Astrocyte (in vitro differentiated cells and primary cell): ENCODE results near the gene CLCN6. TPM values are rescaled to one million over a fixed set of nuclear protein-coding genes. Genes with fewer than 3 reads are reported as not detected.

Experiments used
- DNase-seq: peaks from one replicate; pipeline ENCODE4 v3.0.0-alpha.2; 2010; ENCODE audit warnings: low read depth
- FAIRE-seq: peaks from 2 replicates; lab custom pipeline; 2011; peaks lifted over from hg19 to GRCh38; lab: Jason Lieb, UNC
- H2AFZ ChIP-seq: 2 replicates; pipeline ENCODE4 v1.6.0; 2012; ENCODE audit warnings: low read depth, low read length, inconsistent platforms
- H3K27ac ChIP-seq: 2 replicates; pipeline ENCODE4 v1.5.1; 2011; ENCODE audit warnings: low read depth, low read length, inconsistent platforms
- H3K27me3 ChIP-seq: 2 replicates; pipeline ENCODE4 v1.6.0; 2011; ENCODE audit warnings: low read length, inconsistent platforms; ENCODE audit not compliant: insufficient read depth
- H3K36me3 ChIP-seq: 2 replicates; pipeline ENCODE4 v1.5.1; 2011; ENCODE audit warnings: low read length, inconsistent platforms; ENCODE audit not compliant: insufficient read depth
- H3K4me1 ChIP-seq: 2 replicates; pipeline ENCODE4 v1.5.1; 2011; ENCODE audit warnings: low read length, inconsistent platforms; ENCODE audit not compliant: insufficient read depth
- H3K4me2 ChIP-seq: 2 replicates; pipeline ENCODE4 v1.6.0; 2012; ENCODE audit warnings: low read length, inconsistent platforms
- H3K4me3 ChIP-seq: 2 replicates; pipeline ENCODE4 v1.5.1; 2011; ENCODE audit warnings: low read depth, mild to moderate bottlenecking, low read length, inconsistent platforms; ENCODE audit not compliant: insufficient read depth
- H3K79me2 ChIP-seq: 2 replicates; pipeline ENCODE4 v1.6.0; 2012; ENCODE audit warnings: mild to moderate bottlenecking, low read length, inconsistent platforms; ENCODE audit not compliant: insufficient read depth
- H3K9ac ChIP-seq: 2 replicates; pipeline ENCODE4 v1.6.0; 2012; ENCODE audit warnings: mild to moderate bottlenecking, low read length, inconsistent platforms
- H3K9me3 ChIP-seq: 2 replicates; pipeline ENCODE4 v1.5.1; 2012; ENCODE audit warnings: low read depth, mild to moderate bottlenecking, low read length, inconsistent platforms; ENCODE audit not compliant: insufficient read depth
- H4K20me1 ChIP-seq: 2 replicates; pipeline ENCODE4 v1.6.0; 2012; ENCODE audit warnings: low read length, inconsistent platforms; ENCODE audit not compliant: insufficient read depth
- H3K27ac Mint-ChIP-seq: one replicate; pipeline ENCODE4 v1.8.0; 2021; ENCODE audit warnings: mild to moderate bottlenecking, mixed read lengths; ENCODE audit not compliant: unreplicated experiment
- H3K27me3 Mint-ChIP-seq: one replicate; pipeline ENCODE4 v1.8.0; 2021; ENCODE audit warnings: low read depth, mixed read lengths; ENCODE audit not compliant: unreplicated experiment
- H3K36me3 Mint-ChIP-seq: one replicate; pipeline ENCODE4 v1.8.0; 2021; ENCODE audit warnings: low read depth, mixed read lengths; ENCODE audit not compliant: unreplicated experiment
- H3K4me1 Mint-ChIP-seq: one replicate; pipeline ENCODE4 v1.8.0; 2021; ENCODE audit warnings: low read depth, mixed read lengths; ENCODE audit not compliant: unreplicated experiment
- H3K4me3 Mint-ChIP-seq: one replicate; pipeline ENCODE4 v1.8.0; 2021; ENCODE audit warnings: mild to moderate bottlenecking, moderate library complexity, mixed read lengths; ENCODE audit not compliant: unreplicated experiment
- H3K9me3 Mint-ChIP-seq: one replicate; pipeline ENCODE4 v1.8.0; 2021; ENCODE audit warnings: mild to moderate bottlenecking, mixed read lengths; ENCODE audit not compliant: unreplicated experiment
- EZH2 ChIP-seq: IDR thresholded peaks from 2 replicates; pipeline ENCODE4 v1.6.1; 2012; ENCODE audit warnings: mild to moderate bottlenecking, low read length, inconsistent platforms; ENCODE audit not compliant: insufficient read depth
- total RNA-seq: library from RNA; stranded (reverse); gene quantifications from 2 replicates; pipeline ENCODE4 v1.2.1, GENCODE V29; 2021
- TF ChIP-seq, protein P1 (sequence below): IDR thresholded peaks from 2 replicates; pipeline ENCODE4 v1.5.1; 2011; ENCODE audit warnings: low read depth, mild to moderate bottlenecking, inconsistent platforms, low read length, moderate library complexity; ENCODE audit not compliant: insufficient read depth

The CLCN6 gene
- total RNA-seq, 1 donor from 2014 or later, result 22.4 TPM

DNA sequence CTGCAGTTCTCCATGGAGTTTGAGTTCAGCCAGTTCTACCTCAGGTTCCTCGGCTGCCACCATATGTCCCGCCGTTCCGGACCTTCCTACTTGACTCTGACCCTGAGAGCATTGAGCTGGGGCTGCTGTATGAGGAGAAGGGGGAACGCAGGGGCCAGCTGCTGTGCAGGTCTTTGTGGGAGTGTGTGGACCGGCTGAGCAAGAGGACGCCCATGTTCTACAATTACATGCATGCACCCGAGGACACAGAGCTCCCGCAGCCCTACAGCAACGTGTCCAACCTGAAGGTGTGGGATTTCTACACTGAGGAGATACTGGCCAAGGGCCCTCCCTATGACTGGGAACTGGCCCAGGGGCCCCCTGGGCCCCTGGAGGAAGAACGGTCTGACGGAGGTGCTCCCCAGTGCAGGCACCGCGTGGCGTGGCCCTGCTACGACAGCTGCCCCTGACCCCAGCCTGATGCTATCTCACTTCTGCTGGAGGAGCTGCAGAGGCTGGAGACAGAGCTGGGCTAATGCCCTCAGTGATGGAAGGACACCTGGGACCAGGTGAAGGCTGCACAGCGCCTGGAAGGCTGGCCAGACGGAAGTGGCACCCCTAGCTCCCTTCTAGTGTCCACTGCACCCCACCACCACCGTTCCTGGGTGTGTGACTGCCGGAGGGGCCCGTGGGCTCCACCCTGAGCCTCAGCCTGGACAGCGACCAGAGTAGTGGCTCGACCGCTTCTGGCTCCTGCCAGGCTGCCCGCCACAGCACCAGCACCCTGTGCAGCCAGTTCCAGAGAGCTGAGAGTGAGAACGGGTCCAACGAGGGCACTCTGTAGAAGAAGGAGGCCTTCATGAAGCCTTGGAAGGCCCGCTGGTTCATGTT lies 73.6 kb downstream of the CLCN6 start:
- Histone ChIP-seq H3K9ac (no peak overlapping the region), H3K79me2 (no peaks in the 10 kb centered on the region), H3K27me3 (peaks cover 8% of the 10 kb centered on the region), H3K27ac (no peak overlapping the region), H3K4me1 (no peaks in the 10 kb centered on the region), H3K4me2 (no peak overlapping the region), H4K20me1 (no peaks in the 10 kb centered on the region), H2AFZ (no peak overlapping the region), H3K36me3 (no peaks in the 10 kb centered on the region), H3K9me3 (no peaks in the 10 kb centered on the region), H3K4me3 (no peak overlapping the region)
- no peak overlapping the region for H3K27ac Mint-ChIP-seq
- no peaks in the 10 kb centered on the region for H3K36me3 Mint-ChIP-seq
- H3K4me1 Mint-ChIP-seq, result peaks cover 4% of the 10 kb centered on the region
- FAIRE-seq (no peak), DNase-seq (no peak)
- TF ChIP-seq EZH2, result no peak
- TF ChIP-seq, protein P1, sequence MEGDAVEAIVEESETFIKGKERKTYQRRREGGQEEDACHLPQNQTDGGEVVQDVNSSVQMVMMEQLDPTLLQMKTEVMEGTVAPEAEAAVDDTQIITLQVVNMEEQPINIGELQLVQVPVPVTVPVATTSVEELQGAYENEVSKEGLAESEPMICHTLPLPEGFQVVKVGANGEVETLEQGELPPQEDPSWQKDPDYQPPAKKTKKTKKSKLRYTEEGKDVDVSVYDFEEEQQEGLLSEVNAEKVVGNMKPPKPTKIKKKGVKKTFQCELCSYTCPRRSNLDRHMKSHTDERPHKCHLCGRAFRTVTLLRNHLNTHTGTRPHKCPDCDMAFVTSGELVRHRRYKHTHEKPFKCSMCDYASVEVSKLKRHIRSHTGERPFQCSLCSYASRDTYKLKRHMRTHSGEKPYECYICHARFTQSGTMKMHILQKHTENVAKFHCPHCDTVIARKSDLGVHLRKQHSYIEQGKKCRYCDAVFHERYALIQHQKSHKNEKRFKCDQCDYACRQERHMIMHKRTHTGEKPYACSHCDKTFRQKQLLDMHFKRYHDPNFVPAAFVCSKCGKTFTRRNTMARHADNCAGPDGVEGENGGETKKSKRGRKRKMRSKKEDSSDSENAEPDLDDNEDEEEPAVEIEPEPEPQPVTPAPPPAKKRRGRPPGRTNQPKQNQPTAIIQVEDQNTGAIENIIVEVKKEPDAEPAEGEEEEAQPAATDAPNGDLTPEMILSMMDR, result no peak
- no peaks in the 10 kb centered on the region for H3K9me3 Mint-ChIP-seq
- H3K27me3 Mint-ChIP-seq, result peaks cover 30% of the 10 kb centered on the region
- H3K4me3 Mint-ChIP-seq, result no peak overlapping the region

DNA sequence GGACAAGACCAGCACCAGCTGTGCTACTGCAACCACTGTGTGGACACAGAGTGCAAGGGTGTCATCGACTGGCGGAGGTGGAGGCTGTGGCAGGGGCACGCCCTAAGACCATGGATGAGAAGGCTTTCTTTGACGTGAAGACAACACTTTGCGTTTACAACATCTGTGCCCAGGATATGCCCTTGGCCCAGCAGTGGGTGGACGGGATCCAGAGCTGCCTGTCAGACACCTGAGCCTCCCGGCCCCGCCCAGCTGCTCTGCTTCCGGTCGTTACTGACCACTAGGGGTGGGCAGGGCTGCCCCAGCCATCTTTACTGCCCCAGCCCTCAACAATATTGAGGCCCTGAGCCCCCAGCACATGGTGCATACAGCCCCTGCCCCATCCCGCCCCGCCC lies 74.2 kb downstream of the CLCN6 start:
- H3K27ac Mint-ChIP-seq, result no peak overlapping the region
- no peak overlapping the region for H3K4me2 ChIP-seq
- H3K4me1 Mint-ChIP-seq, result peaks cover 5% of the 10 kb centered on the region
- no peaks in the 10 kb centered on the region for H3K4me1 ChIP-seq
- FAIRE-seq (no peak), DNase-seq (no peak)
- H3K36me3 ChIP-seq, result no peaks in the 10 kb centered on the region
- no peaks in the 10 kb centered on the region for H4K20me1 ChIP-seq
- H3K4me3 ChIP-seq, result no peak overlapping the region
- H3K4me3 Mint-ChIP-seq, result no peak overlapping the region
- no peaks in the 10 kb centered on the region for H3K9me3 Mint-ChIP-seq
- no peak overlapping the region for H2AFZ ChIP-seq
- H3K9me3 ChIP-seq, result no peaks in the 10 kb centered on the region
- H3K79me2 ChIP-seq, result no peaks in the 10 kb centered on the region
- TF ChIP-seq EZH2, result no peak
- TF ChIP-seq, protein P1, result no peak
- H3K27me3 ChIP-seq, result peaks cover 8% of the 10 kb centered on the region
- H3K36me3 Mint-ChIP-seq, result no peaks in the 10 kb centered on the region
- no peak overlapping the region for H3K27ac ChIP-seq
- H3K27me3 Mint-ChIP-seq, result peaks cover 28% of the 10 kb centered on the region
- H3K9ac ChIP-seq, result no peak overlapping the region
